HG03432 (cell line): Measurements from ENCODE around the gene VAV2.

ENCODE experiments used
- ATAC-seq: cut with Tn5 transposase; IDR thresholded peaks from one replicate; pipeline ENCODE4 v1.9.1; 2021; ENCODE audit warnings: mild to moderate bottlenecking, moderate library complexity; ENCODE audit not compliant: unreplicated experiment

Gene VAV2

DNA sequence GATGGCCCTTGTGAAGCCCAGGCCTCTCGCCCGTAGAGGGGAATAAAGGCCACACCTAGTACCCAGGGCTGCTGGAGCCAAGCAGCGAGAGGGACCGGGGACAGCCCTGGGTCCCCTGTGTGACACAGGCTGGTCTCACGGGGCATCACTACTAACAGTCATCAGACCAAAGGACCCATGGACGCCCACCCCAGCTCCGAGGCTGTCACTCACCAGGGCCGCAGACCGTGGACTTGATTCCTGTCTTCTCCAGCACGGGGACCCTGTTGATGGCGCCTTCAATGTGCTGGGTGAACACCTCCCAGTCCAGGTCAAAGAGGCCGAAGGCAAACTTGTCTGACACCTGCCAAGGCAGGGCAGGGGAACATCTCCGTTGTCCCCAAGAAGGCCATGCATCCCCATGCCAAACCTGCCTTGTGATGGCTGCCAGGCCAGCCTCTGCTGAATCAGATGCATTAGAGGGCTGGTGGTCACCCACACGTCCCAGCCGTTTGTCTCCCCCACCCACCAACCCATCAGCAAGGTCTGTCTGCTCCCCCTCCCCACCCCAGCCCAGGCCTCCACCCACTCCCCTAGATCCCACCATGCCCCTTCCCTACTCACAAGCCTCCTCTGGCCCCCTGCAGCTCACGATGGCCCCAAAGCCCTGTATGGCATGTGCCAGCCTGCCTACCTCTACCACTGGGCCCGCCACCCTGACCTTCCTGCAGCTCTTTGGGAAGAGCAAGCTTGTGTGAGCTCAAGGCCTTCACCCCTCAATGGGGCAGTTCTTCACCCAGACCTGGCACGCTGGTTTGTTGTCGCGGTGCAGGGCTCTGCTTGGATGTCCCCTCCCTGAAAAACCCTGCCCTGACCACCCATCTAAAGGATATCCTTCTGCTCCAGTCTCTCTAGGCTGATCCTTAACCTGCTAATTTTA, 274.8 kb downstream of the VAV2 start:
- ATAC-seq, result no peak

- ATAC-seq, result no peak
These were observed 275.5 kb downstream of the VAV2 start for GRCh38 chr9:133716564-133717112.

DNA sequence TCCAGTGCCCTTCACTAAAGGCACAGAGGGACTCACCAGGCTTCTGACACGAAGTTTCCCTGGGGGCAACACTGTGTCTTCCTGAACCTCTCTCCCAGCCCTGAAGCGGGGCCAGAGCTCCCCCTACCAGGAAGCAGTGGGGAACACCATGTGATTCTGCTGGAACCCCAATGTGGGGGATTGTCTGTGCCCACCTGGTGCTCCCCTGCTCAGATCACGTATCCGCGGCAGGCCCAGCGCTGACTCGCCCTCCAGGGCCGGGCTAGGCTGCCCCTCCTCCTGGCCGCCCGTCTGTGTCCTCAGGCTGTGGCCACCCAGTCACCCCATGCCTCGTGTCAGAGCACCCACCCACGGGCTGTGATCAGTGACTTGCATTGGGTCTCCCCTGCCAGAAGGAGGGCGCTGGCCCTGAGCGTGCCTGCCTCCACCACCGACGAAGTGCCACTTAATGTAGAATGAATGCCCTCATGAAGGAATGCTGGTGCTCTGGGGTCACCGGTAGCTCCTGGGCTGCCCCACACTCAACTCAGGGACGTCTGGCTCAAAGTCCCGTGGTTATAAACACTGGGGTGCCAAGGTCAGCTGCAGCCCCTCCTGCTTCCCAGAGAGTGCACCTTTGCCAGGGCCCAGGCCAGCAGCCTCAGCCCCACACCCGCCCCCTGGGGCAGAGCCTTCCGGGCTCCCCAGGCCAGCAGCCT, 276.1 kb downstream of the VAV2 start:
- no peak for ATAC-seq

- ATAC-seq, result no peak
These were observed 276.7 kb downstream of the VAV2 start for GRCh38 chr9:133715295-133715865.

DNA sequence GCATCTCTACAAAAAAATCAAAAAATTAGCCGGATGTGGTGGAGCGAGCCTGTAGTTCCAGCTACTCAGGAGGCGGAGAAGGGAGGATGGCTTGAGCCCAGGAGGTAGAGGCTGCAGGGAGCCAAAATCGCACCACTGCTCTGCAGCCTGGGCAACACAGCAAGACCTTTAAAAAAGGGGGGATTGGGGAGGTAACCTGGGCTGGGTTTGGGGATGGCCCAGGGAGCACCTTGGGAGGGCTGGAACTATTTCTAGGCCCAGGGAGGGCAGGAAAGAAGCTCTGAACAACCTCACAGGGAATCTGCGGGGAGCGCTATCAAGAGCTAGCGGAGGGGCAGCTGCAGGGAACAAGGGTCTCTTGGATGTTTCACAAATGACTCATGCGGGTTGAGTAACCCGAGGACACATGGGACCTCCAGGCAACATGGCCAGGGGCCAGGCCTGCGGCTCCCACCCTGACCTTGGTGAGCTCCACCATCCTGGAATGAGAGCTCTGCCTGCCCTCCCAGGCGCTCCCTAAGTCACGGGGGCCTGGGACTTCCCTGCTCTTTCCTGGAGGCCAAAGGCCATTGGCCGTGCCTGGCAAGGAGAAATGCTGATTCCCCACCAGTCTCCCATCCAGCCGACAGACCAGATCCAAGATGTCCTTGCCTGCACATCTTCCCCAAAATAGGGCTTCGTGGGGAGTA, 277.4 kb downstream of the VAV2 start:
- no peak for ATAC-seq

DNA sequence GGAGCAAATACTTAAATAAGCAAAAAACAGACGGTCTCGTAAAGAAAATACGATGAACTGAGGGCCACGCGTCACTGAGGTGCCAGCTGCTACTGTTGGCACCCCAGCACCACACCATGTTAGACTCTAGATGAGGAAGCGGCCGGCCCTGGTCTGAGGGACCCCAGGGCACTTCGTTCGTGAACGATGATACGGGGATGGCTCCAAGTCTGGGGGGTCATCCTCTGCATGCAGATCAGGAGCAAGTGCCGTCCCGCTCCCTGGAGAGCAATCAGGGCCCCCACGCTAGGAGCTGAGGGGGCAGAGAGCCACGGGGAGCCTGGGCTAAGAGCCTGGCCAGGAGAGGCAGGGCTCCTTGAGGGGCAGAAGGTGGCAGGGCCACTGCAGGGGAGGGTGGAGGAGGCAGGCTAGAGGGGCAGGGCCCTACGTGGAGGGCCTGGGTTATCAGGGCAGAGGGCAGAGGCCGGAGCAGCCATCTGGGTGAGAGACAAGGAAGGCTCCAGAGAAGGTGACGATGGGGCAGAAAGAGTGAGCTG, 278.1 kb downstream of the VAV2 start:
- no peak for ATAC-seq

DNA sequence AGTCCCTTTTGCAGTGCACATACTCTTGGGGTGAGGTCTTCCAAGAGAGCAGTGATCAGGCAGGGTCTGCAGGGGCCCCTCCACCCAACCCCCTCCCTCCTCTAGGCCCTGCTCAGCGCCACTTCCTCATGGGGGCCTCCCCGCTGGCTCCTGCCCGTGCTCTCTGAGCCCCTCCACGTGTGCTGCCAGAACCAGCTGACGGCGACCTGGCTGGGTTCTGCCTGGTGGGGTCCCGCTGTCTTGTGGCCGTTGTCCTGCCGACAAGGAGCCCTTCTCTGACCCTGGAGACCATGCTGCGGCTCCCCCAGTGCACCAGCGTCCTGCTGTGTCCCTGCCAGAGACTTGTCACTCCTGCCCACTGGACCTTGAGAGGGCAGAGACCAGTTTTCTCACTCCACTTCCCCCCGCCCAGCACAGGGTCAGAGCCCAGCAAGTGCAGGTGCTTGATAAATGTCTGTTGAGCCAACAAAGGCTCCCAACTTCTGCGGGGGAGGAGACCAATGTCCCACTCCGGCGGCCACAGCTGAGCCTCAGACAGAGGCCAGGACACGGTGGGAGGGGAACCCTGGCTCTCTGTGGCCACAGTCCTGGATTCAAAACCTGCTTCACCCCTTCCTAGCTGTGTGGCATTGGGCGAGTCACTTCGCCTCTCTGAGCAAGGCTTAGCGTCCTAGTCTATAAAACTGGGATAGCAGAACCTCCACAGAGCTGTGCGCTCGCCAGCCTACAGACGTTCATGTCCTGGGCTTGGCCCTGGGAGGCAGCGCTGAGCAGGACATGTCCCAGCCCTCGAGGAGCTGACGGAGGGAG, 278.8 kb downstream of the VAV2 start:
- ATAC-seq, result no peak

DNA sequence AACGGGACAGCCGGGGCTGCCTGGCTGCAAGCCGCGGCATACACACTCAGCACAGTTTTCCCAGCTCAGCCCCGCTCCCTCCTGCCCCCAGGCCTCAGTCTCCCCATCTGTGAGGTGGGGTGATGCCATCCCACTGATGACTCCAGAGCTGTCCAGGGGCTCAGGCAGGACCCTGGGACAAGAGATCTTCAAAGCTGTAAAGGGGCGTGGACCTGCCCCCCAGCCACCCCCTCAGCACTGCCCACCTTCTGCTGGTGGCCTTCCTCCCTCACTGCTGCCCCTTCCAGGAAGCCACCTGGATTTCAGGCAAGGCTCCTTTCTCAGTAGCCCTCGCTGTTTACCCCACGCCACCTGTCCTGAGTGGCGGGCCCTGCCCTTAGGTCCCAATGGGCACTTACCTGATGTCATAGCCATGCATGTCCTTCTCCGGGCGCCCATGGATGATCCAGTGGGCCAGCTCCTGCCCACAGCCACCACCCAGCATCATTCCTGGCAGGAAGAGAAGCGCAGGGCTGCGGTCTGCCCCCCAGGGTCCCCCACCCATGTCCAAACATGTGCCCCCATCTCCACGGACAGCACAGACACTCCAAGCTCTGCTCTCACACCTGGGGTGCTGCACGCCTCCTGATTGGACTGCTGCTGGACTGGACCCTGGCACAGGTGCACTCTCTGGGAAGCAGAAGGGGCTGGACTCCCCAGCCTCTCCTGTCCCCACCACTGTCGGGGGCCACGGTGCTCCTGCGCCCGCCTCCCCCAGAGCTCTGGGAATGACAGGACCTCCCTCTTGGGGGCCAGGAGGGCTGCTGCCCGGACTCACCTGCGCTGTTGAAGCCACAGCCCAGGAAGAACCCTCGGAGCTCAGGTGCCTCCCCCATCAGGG, 279.7 kb downstream of the VAV2 start:
- ATAC-seq, result no peak
